ENCODE results near the gene TEX10. TPM values are rescaled to one million over a fixed set of nuclear protein-coding genes. Genes with fewer than 3 reads are reported as not detected.

The TEX10 gene
- total RNA-seq, 2 donors from 2014 or later: 7.8 to 9.2 TPM

DNA sequence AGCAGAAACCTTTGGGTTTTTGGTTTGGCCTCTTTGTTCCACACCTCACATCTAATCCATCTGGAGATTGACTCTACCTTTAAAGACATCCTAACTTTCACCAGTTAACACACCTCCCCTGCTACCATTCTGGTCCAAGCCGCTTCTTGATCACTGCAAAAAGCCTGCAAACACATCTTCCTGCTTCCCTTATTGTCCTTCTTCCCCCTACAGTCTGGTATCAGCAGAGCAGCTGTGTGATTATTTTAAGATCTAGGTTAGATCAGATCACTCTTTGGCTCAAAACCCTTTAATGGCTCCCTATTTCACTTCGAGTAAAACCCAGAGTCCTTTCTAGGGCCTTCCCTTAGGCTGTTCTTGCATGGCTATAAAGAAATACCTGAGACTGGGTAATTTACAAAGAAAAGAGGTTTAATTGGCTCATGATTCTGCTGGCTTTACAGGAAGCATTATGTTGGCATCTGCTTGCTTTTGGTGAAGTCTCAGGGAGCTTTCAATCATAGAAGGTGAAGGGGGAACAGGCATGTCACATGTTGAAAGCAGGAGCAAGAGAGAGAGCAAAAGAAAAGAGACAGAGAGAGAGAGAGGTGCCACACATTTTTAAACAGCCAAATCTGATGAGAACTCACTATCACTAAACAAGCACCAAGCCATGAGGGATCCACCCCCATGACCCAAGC is 1.5 kb upstream of the TEX10 start:
- Histone ChIP-seq H3K36me3 (replicated peaks in 1 of 2; ENCODE audit: insufficient read depth in 1 of 2, low read depth in 2 of 2) (no peaks in the 10 kb centered on the region), H3K27me3 (no peaks in the 10 kb centered on the region), H3K27ac (no peak overlapping the region), H3K4me1 (peaks cover 13% of the 10 kb centered on the region), H3K4me3 (no peak overlapping the region), H3K9me3 (no peaks in the 10 kb centered on the region)
- no peak for TF ChIP-seq POLR2A (IDR thresholded peaks at IDR 0.05)
- TF ChIP-seq, protein P1, sequence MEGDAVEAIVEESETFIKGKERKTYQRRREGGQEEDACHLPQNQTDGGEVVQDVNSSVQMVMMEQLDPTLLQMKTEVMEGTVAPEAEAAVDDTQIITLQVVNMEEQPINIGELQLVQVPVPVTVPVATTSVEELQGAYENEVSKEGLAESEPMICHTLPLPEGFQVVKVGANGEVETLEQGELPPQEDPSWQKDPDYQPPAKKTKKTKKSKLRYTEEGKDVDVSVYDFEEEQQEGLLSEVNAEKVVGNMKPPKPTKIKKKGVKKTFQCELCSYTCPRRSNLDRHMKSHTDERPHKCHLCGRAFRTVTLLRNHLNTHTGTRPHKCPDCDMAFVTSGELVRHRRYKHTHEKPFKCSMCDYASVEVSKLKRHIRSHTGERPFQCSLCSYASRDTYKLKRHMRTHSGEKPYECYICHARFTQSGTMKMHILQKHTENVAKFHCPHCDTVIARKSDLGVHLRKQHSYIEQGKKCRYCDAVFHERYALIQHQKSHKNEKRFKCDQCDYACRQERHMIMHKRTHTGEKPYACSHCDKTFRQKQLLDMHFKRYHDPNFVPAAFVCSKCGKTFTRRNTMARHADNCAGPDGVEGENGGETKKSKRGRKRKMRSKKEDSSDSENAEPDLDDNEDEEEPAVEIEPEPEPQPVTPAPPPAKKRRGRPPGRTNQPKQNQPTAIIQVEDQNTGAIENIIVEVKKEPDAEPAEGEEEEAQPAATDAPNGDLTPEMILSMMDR (IDR thresholded peaks at IDR 0.05): no peak
- DNase-seq (no peak), ATAC-seq (no peak)
- intact Hi-C loops (cut with DNase I): no loop called here
- 93 to 98% methylated on average over 2 of the region's 2 CpGs for WGBS, 2 donors

DNA sequence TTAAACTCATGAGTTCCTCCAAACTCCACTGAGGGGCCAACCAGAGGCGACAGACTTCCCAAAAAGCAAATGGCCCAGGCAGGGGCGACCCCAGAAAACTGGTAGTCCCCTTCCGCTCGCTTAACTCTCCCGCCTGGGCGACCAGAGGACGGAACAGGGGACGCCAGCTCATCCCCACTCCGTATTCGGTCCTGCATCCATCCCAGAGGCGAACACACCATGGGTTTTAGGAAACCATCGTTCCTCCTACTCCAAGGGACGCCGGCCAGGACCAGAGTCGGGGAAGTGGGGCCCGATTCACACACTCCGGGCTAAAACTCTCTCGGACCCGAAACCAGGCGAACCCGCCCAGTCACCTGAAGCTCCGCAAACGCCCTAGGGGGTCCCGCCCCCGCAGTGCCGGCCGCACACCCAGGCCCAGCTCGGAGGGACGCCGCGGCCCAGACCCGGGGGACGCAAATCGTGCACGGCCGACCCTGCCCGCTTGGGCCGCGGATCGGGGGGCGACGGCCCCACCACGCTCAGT is 478 bp downstream of the TEX10 start:
- peaks cover 13% of the 10 kb centered on the region for H3K4me1 ChIP-seq
- 0% methylated on average over 16 to 38 of the region's 43 CpGs for WGBS, 2 donors
- peak; percentile 39 for ATAC-seq
- TF ChIP-seq POLR2A (IDR thresholded peaks at IDR 0.05): no peak
- H3K27ac ChIP-seq: peak overlapping the region; percentile 34 to 82 (median 72)
- H3K27me3 ChIP-seq: no peaks in the 10 kb centered on the region
- H3K9me3 ChIP-seq: no peaks in the 10 kb centered on the region
- intact Hi-C loops (cut with DNase I): no loop called here
- DNase-seq: peak; percentile 15 to 43 (median 20)
- H3K36me3 ChIP-seq (replicated peaks in 1 of 2; ENCODE audit: insufficient read depth in 1 of 2, low read depth in 2 of 2): no peaks in the 10 kb centered on the region
- peak overlapping the region; percentile 68 to 93 for H3K4me3 ChIP-seq

DNA sequence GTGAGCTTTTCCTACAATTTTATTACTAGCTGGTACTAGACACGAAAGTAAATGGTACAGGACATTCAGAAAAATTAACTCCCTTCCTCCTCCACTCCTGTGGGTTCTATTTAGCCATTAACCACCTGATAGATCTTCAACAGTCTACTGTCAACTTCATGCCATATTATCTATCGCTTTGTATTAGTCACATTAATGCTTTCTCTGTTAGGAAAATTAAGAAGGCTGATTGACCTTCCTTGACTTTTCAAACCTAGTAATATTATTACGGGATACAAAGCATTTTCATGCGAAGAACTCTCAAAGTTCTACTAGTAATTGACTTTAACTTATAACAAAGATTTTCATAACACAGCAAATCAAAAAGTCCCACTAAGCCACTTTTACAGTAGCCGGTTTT is 1.2 kb downstream of the TEX10 start:
- Histone ChIP-seq H3K9me3 (no peaks in the 10 kb centered on the region), H3K27ac (no peak overlapping the region), H3K27me3 (no peaks in the 10 kb centered on the region), H3K36me3 (replicated peaks in 1 of 2; ENCODE audit: insufficient read depth in 1 of 2, low read depth in 2 of 2) (no peaks in the 10 kb centered on the region), H3K4me1 (peaks cover 13% of the 10 kb centered on the region), H3K4me3 (peak overlapping the region in 1 of 2 donors; percentile 93)
- TF ChIP-seq, protein P1 (IDR thresholded peaks at IDR 0.05): no peak
- no peak for TF ChIP-seq POLR2A (IDR thresholded peaks at IDR 0.05)
- ATAC-seq (no peak), DNase-seq (no peak)
- intact Hi-C loops (cut with DNase I): no loop called here
- WGBS, 2 donors: 44 to 45% methylated on average over 5 of the region's 5 CpGs

DNA sequence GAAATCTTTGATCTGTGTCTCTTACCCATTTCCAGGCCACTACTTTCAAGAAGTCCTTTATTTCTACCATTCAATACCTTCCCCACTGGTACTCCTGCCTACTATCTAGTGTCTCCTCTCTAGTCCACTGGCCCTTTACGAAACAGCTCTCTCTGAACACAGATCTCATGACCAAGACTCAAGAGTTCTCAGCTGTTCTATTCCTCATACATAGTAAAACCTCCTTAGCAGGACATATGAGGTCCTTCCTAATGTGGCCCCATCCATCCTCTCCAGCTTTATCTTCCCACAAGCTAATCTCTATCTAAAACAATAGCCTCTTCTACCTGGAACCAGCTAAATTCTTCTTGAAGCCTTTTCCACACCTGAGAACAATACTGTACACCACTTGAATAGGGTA is 2.6 kb downstream of the TEX10 start:
- Histone ChIP-seq H3K36me3 (replicated peaks in 1 of 2; ENCODE audit: insufficient read depth in 1 of 2, low read depth in 2 of 2) (peaks cover 0 to 3% of the 10 kb centered on the region in 2 donors), H3K4me3 (no peak overlapping the region), H3K4me1 (peaks cover 13% of the 10 kb centered on the region), H3K27ac (no peak overlapping the region), H3K27me3 (no peaks in the 10 kb centered on the region), H3K9me3 (no peaks in the 10 kb centered on the region)
- DNase-seq (no peak), ATAC-seq (no peak)
- intact Hi-C loops (cut with DNase I): no loop called here
- 93 to 96% methylated on average over 1 of the region's 1 CpG for WGBS, 2 donors
- TF ChIP-seq, protein P1 (IDR thresholded peaks at IDR 0.05): no peak
- no peak for TF ChIP-seq POLR2A (IDR thresholded peaks at IDR 0.05)

DNA sequence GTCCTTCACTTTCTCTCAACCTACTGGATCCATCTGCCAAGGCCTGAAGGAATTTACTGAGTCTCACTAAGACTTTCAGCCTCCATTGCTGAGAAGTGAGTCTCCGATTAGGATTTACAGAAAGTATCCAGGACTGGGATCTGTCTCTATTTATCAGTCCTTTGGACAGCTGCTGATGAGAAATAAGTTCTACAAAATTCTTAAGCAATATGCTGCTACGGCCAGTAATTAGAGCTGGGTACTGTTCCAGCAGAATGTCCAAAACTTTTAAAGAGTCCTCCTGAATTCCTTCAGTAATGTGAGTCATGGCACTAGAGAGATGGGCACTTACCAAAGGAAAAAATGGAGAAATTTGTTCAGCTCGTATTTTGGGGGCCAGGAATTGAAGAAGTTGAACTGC is 5.9 kb downstream of the TEX10 start:
- Histone ChIP-seq H3K4me3 (no peak overlapping the region), H3K9me3 (no peaks in the 10 kb centered on the region), H3K4me1 (peaks cover 5% of the 10 kb centered on the region), H3K36me3 (replicated peaks in 1 of 2; ENCODE audit: insufficient read depth in 1 of 2, low read depth in 2 of 2) (peaks cover 0 to 6% of the 10 kb centered on the region in 2 donors), H3K27ac (no peak overlapping the region), H3K27me3 (no peaks in the 10 kb centered on the region)
- no peak for ATAC-seq
- intact Hi-C loops (cut with DNase I): no loop called here
- DNase-seq: no peak
- TF ChIP-seq, protein P1 (IDR thresholded peaks at IDR 0.05): no peak
- no peak for TF ChIP-seq POLR2A (IDR thresholded peaks at IDR 0.05)
- 78 to 83% methylated on average over 3 of the region's 3 CpGs for WGBS, 2 donors

Measured in body of pancreas (tissue), 4 donors.